Right lung (tissue), 5 donors: Measurements from ENCODE around the gene SUSD1. TPM values are rescaled to one million over a fixed set of nuclear protein-coding genes. Genes with fewer than 3 reads are reported as not detected.
"Not testable (repeated sequence)": the region's sequence is repeated elsewhere in the genome, so short reads cannot be mapped to it uniquely, and the experiment has no call there.

Experiments
- DNase-seq, 2 donors: peaks; one replicate each; pipeline ENCODE4 v3.0.0-alpha.2; 2013
- polyA plus RNA-seq, 5 donors: library from polyadenylated mRNA; unstranded; fragments of 120-200 nt; gene quantifications; one replicate each; pipeline versions ENCODE4 v1.2.1 to v1.2.3, GENCODE V29; 2013; ENCODE audit warnings: inconsistent platforms in 1 of 5, low replicate concordance in 1 of 5; ENCODE audit not compliant: insufficient read length in 5 of 5, insufficient read depth in 1 of 5

Gene SUSD1
- polyA plus RNA-seq, 5 donors, result 26.4 to 35.9 (median 30.2) TPM

- peak in 1 of 2 donors; percentile 48 for DNase-seq
Measured at GRCh38 chr9:112174222-112174964, 704 bp downstream of the SUSD1 start.

DNA sequence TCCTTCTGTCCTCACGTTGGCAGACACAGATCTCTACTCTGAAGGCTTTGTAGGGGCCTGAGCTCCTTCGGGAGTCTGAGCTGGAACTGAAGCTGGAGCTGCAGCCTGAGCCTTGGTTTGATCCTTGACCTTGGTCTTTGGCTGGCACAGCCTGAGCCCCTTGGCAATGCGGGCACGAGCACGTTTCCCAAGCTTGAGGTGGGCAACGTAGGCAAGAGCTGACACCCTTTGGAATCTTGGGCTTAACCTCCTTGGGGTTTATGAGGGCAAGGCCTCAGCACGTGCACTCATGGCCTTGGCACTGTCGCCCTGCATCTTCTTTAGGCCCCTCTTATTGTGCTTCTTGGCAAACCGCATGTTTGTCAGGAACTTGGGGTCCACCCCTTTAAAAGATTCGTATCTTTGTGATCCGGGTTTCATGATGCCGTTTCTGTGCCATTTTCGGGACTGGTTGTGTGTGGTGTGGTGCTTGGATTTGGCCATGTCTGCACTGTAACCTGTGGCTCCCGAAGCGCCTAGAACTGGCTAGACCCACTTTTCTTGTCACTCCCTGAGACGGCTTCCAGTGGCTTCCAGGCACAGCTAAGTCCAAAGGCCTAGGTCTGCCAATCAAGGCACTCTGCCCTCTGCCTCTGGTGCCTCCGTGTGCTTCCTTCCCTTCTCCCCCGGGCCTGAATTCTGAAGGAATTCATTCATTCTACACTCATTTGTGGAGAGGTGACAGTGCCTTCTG is 1.4 kb downstream of the SUSD1 start:
- no peak for DNase-seq

DNA sequence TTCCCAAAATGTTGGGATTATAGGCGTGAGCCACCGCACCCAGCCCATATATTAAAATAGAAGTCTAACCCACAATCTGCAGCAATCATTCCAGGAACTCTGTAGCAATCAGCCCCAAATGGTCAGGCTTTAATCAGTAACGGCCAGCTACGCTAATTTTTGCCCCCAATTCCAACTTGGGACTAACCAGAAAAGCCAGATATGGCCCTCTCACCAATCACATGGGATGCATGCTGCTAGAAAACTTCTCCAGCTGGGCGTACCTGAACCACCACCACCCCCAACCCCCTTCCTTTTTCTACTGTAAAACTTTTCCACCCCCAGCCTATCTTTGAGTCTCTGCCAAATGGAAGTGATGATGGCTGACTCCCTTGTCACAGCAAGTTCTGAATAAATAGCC is 4.1 kb downstream of the SUSD1 start:
- DNase-seq, result no peak

- no peak for DNase-seq
Measured at GRCh38 chr9:112170235-112170634, 4.9 kb downstream of the SUSD1 start.

- no peak for DNase-seq
Measured at GRCh38 chr9:112169368-112169767, 5.7 kb downstream of the SUSD1 start.

DNA sequence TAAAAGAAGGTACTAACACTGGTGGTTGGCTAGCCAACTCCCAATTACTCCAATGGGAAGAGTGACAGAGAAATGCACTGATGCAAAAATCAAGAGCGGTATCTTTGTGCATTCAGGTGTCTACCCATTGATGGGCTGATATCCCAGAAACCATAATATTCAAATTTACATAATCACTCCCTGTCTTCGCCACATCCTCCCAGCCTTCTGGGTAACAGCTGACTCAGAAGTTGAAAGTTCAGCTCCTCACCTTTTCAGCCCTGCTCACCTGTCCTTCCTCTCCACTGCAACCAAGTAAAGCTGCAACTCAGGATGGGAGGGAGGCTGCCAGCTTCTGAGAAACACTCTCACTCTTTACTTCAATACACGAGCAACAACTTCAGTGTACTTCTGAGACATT is 6.9 kb downstream of the SUSD1 start:
- DNase-seq, result no peak

DNA sequence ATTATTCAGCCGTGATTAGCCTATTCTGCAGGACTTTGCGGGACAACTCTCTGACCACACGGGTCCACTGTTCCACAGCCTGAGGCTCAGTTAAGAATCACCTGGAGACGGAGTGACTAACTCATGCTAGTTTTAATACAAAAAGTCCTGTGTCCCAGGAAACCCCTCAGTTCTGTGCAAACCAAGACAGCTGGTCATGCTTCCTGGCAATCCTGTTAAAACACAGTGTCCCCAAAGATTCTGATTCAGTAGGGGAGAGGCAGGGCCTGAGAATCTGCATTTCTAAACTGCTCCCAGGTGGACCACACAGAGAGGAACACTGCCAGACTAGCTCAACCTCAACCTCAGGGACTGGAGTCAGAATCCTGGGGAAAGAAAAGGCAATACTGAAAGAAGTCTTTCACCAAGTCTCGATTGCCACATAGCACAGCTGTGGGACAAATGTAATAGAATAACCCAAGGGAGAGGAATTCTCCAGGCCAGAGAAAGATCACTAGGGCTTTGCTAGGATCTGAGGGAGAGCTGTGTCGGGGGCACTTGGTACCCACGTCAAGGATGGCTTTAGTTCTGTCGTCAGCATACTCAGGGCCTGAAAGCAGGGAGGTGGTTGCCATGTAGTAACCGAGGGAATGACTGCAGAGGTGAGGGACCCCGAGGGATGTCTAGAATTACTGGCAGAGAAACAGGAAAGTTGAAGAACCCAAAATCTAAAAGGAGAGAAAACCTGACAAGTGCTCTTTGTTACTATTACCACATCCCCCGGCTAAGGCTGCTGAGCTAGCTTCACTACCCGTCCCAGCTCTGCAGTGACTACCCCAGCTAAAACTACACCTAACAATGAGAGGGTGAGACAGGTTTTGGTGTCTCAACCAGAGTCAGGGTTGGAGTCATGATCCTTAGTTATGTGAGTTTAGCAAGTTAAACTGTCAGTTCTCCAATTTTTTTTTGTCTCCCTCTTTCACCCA is 8.6 kb downstream of the SUSD1 start:
- DNase-seq, result no peak

- no peak for DNase-seq
Measured at GRCh38 chr9:112162621-112163413, 12.3 kb downstream of the SUSD1 start.

DNA sequence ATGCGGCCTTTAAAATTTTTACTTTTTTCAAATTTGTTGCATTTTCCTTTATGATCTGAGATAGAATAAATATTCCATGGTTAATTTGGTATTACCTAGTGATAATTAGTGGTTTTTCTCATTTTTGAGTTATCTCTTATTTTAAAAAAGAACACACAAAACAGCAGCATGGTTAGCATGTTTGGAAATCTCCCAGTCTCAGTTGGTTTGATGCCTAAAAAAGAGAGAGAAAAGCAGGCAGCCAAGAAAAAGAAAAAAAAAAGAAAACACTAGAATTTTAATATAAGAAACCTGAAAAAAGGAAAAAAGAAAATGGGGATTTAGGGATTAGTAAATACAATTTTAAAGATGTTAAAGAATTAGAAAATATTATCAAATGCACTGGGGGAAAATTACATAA is 15.3 kb downstream of the SUSD1 start:
- DNase-seq, result no peak

GRCh38 chr9:112158656-112159367 is 16.3 kb downstream of the SUSD1 start:
- DNase-seq, result no peak

GRCh38 chr9:112157961-112158360 is 17.1 kb downstream of the SUSD1 start:
- no peak for DNase-seq

- no peak for DNase-seq
Measured at GRCh38 chr9:112157087-112157486, 18.0 kb downstream of the SUSD1 start.

DNA sequence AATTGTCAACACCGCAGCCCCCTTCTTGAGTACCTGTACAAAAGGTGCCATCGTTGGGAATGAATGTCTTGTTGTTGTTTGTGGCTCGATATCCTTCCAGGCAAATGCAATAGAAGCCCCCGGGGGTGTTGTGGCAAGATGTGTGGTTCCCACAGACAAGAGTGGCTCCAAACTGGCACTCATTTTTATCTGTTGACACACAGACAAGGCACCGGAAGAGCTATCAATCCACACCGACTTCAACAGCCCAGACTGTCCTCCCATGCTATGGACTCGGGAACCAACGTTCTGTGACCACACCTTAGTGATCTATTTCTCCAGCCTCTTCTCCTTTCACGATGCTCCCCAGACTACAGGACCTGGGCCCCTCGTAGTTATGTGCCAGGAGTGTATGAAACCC is 25.9 kb downstream of the SUSD1 start:
- no peak for DNase-seq

DNA sequence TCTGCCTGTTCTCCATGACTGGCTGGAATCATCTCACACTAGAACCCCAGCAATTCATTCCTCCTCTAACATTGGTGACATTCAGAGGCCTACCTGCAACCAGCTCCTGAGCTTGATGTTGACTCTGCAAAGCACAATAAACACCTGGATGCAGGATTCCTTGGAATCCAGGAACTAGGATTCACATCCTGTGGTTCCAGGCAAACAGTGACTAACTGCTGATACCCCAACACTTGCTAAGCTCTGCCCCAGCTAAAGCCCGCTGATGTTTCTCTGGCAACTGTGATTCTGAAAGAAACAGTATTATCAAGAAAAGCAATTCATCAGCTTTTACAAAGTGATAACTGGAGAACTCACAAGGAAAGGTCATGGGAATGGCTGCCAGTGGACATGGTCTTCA is 29.2 kb downstream of the SUSD1 start:
- DNase-seq, result no peak

- DNase-seq, result no peak
Measured at GRCh38 chr9:112144807-112145206, 30.3 kb downstream of the SUSD1 start.

DNA sequence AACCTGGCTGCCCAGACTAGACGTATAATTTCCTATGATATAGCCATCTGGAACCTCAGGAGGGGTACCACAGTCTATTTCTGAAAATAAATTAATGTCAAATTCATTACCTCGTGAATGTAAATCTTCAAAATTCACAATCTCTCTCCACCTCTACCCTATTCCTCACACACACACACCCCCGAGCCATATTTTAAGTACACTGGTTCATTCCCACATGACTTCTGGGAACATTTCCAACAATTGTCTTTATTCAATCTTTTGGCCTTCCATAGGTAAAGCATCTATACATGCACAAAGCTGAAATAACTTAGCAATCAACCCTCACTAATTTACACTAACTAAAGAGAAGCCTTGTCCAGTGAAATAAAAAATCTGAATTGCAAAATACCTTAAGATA is 32.7 kb downstream of the SUSD1 start:
- DNase-seq, result no peak

DNA sequence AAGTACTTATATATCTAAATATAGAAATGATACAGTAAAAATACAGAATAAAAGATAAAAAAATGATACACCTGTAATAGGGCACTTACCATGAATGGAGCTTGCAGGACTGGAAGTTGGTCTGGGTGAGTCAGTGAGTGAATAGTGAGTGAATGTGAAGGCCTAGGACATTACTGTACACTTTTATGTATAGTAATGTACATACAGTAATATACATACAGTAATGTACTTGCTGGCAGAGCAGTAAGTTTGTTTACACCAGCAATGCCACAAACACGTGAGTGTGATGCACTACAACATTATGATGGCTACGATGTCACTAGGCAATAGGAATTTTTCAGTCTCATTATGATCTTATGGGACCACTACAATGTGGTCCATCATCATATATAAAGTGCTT is 34.2 kb downstream of the SUSD1 start:
- no peak for DNase-seq

GRCh38 chr9:112137066-112137465 is 38.0 kb downstream of the SUSD1 start:
- DNase-seq, result no peak

DNA sequence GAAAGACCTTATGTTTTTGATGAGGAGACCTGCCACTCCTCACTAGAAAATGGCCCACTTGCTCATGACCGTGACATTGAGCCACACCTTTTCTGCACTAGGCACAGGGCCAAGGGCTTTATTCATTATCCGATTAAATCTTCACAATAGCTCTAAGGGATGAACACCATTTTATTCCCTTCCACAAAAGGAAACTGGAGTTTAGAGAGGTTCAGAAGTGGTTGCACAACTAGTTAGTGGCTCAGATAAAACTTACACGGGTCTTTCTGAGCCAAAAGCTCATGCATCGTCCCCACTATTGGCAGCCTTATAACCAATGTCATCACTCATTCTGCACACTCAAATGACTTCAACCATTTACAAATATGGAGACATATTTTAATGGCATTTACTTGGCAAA is 39.4 kb downstream of the SUSD1 start:
- DNase-seq, result no peak

DNA sequence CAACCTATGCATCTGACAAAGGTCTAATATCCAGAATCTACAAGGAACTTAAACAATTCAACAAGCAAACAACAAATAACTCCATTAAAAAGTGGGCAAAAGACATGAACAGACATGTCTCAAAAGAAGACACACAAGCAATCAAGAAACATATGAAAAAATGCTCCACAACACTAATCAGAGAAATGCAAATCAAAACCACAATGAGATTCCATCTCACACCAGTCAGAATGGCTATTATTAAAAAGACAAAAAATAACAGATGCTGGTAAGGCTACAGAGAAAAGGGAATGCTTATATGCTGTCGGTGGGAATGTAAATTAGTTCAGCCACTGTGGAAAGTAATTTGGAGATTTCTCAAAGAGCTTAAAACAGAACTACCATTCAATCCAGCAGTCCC is 41.3 kb downstream of the SUSD1 start:
- not testable (repeated sequence) for DNase-seq

- DNase-seq, result no peak
Measured at GRCh38 chr9:112132356-112132755, 42.7 kb downstream of the SUSD1 start.
